NT2/D1 (cell line): ENCODE results near the gene BFSP2.

Experiments
- YY1 ChIP-seq: IDR thresholded peaks from 2 replicates; pipeline ENCODE4 v1.6.1; 2011; ENCODE audit not compliant: insufficient read length, insufficient read depth
- ZNF274 ChIP-seq: IDR thresholded peaks from 2 replicates; pipeline ENCODE4 v1.6.1; 2011; ENCODE audit warnings: mild to moderate bottlenecking, low read depth, low read length

- TF ChIP-seq YY1 (no peak), ZNF274 (no peak)
Measured at GRCh38 chr3:133479401-133479800, 79.5 kb downstream of the BFSP2 start.
